K562 (cell line): ENCODE data around the gene CELSR1. TPM values are rescaled to one million over a fixed set of nuclear protein-coding genes. Genes with fewer than 3 reads are reported as not detected.

Experiments
- ATAC-seq: fragments of 200-7000 bp; cut with Tn5 transposase; 3 replicates; pipeline ENCODE4 v1.9.1; 2020; ENCODE audit warnings: moderate library complexity
- BruUV-seq: library from RNA; stranded (reverse); fragments of 400-500 nt; replicated peaks from 2 replicates; lab custom pipeline; 2021; lab: Mats Ljungman, UMichigan
- CTCF ChIA-PET: fragments of 300-600 bp; formaldehyde crosslinking; extraction: SDS; loops from one replicate; lab custom pipeline; 2021; ENCODE audit warnings: low intra/inter-chr PET ratio; lab: Yijun Ruan, JAX
- POLR2A ChIA-PET: fragments of 300-600, 350-650 bp; sonication (Branson Sonifier 250); formaldehyde crosslinking; extraction: SDS; loops from one replicate; lab custom pipeline; 2021; ENCODE audit warnings: antibody characterized with exemption, inconsistent platforms; lab: Yijun Ruan, JAX
- DNase-seq, 4 experiments: peaks; one replicate each; pipeline versions ENCODE4 v3.0.0 to v3.0.0-alpha.2; 2011 to 2018; ENCODE audit warnings: low spot score in 3 of 4, mixed read lengths in 3 of 4; ENCODE audit errors: extremely low read depth in 1 of 4
- FAIRE-seq: peaks from 2 replicates; lab custom pipeline; 2011; peaks lifted over from hg19 to GRCh38; lab: Jason Lieb, UNC
- H2AFZ ChIP-seq: 2 replicates; pipeline ENCODE4 v1.6.0; 2011; ENCODE audit warnings: low read depth, low read length, control low read depth, inconsistent platforms
- H3K27ac ChIP-seq: fragments of 200-600 bp; 3 replicates; pipeline ENCODE4 v1.8.0; 2011; ENCODE audit warnings: low read depth, mild to moderate bottlenecking, control low read depth, inconsistent platforms, low read length, moderate library complexity, mixed read lengths; ENCODE audit errors: extremely low read depth
- H3K27me3 ChIP-seq, 2 experiments: fragments of 300-600 bp in 1 of 2; 2 replicates in 1 of 2; 3 replicates in 1 of 2; pipeline versions ENCODE4 v1.6.0 to v1.8.0; 2011; ENCODE audit warnings: inconsistent platforms in 2 of 2, low read length in 2 of 2, mild to moderate bottlenecking in 1 of 2, mixed read lengths in 1 of 2, moderate library complexity in 1 of 2; ENCODE audit not compliant: control insufficient read depth in 2 of 2, insufficient read depth in 2 of 2
- H3K36me3 ChIP-seq: fragments of 300-600 bp; 3 replicates; pipeline ENCODE4 v1.8.0; 2011; ENCODE audit warnings: mild to moderate bottlenecking, low read length, inconsistent platforms; ENCODE audit not compliant: control insufficient read depth, insufficient read depth
- H3K4me1 ChIP-seq, 2 experiments: fragments of 200-600 bp in 1 of 2; replicated peaks in 1 of 2; 2 replicates in 1 of 2; 3 replicates in 1 of 2; pipeline versions ENCODE4 v1.5.1 to v1.8.0; 2011; ENCODE audit warnings: inconsistent platforms in 2 of 2, low read length in 2 of 2, mild to moderate bottlenecking in 1 of 2, mixed read lengths in 1 of 2, moderate library complexity in 1 of 2; ENCODE audit not compliant: control insufficient read depth in 2 of 2, insufficient read depth in 2 of 2
- H3K4me2 ChIP-seq: 2 replicates; pipeline ENCODE4 v1.6.1; 2011; ENCODE audit warnings: low read length, control low read depth, inconsistent platforms, mixed read lengths; ENCODE audit not compliant: insufficient read depth
- H3K4me3 ChIP-seq: fragments of 200-600 bp; sonication (generic), shearing (Covaris generic); 2 replicates; pipeline ENCODE4 v1.5.1; 2016; ENCODE audit warnings: control low read depth, inconsistent platforms
- H3K79me2 ChIP-seq: fragments of 200-600 bp; 3 replicates; pipeline ENCODE4 v1.8.0; 2011; ENCODE audit warnings: low read length, inconsistent platforms; ENCODE audit not compliant: control insufficient read depth, insufficient read depth
- H3K9ac ChIP-seq, 2 experiments: 2 replicates each; pipeline versions ENCODE4 v1.6.0 to v1.6.1; 2011; ENCODE audit warnings: low read depth in 2 of 2, low read length in 2 of 2, control low read depth in 1 of 2, inconsistent platforms in 1 of 2, mild to moderate bottlenecking in 1 of 2, mixed read lengths in 1 of 2; ENCODE audit not compliant: insufficient read depth in 1 of 2
- H3K9me1 ChIP-seq: one replicate; pipeline ENCODE4 v1.6.0; 2011; ENCODE audit warnings: inconsistent platforms, mild to moderate bottlenecking, low read length, moderate library complexity; ENCODE audit not compliant: control insufficient read depth, insufficient read depth
- H3K9me3 ChIP-seq: replicated peaks from 2 replicates; pipeline ENCODE4 v1.5.1; 2011; ENCODE audit warnings: low read depth, low read length, inconsistent platforms; ENCODE audit not compliant: control insufficient read depth, insufficient read depth
- H4K20me1 ChIP-seq: replicated peaks from 2 replicates; pipeline ENCODE4 v1.6.1; 2011; ENCODE audit warnings: low read length, inconsistent platforms, mixed read lengths; ENCODE audit not compliant: control insufficient read depth, insufficient read depth
- EGR1 ChIP-seq: fragments of 450-650 bp; conservative IDR thresholded peaks from 2 replicates; pipeline ENCODE4 v1.6.1; 2017; ENCODE audit warnings: mild to moderate bottlenecking
- NCOA6 ChIP-seq: fragments of 450-650 bp; IDR thresholded peaks from 2 replicates; pipeline ENCODE4 v1.6.1; 2017; ENCODE audit warnings: mild to moderate bottlenecking
- WGBS: fragments of 100-300 bp; shearing (Covaris generic); methylation state at CpG from one replicate; pipeline ENCODE4 v1.1.6; 2016; ENCODE audit warnings: low coverage, mixed read lengths; ENCODE audit not compliant: insufficient coverage; ENCODE audit errors: missing lambda C conversion rate; 5-methylcytosine and 5-hydroxymethylcytosine counted together
- in situ Hi-C: fragments of 300-500 bp; cut with MboI; formaldehyde crosslinking; loops from 4 replicates; pipeline ENCODE4 v1.15.0; 2018; ENCODE audit warnings: inconsistent platforms, mixed read lengths
- intact Hi-C: fragments of 100-400 bp; cut with micrococcal nuclease; formaldehyde crosslinking; loops from 2 replicates; pipeline ENCODE4 v1.14.2; 2022
- polyA plus RNA-seq, 8 experiments: library from polyadenylated mRNA; depleted of rRNA in 4 of 8; stranded (reverse) in 5 of 8; unstranded in 3 of 8; fragments of >200 nt; fragmentation: Nextera tagmentation in 2 of 8; fragmentation: Illumina TruSeq in 1 of 8; extraction: Ambion mirVana in 2 of 8; extraction: Trizol in 1 of 8; gene quantifications; 2 replicates each; pipeline versions ENCODE4 v1.2.1 to v1.2.3, GENCODE V29; 2011 to 2014; ENCODE audit warnings: inconsistent platforms in 1 of 8, missing spikeins in 1 of 8
- total RNA-seq, 7 experiments: library from RNA; depleted of rRNA in 6 of 7; stranded (reverse); fragments of >200 nt in 6 of 7; fragmentation: Illumina TruSeq in 2 of 7; extraction: Trizol in 2 of 7; gene quantifications; 2 replicates each; pipeline versions ENCODE4 v1.2.1 to v1.2.3, GENCODE V29; 2011 to 2021; ENCODE audit warnings: low replicate concordance in 1 of 7
- TF ChIP-seq, protein P1 (sequence below): fragments of 450-650 bp; conservative IDR thresholded peaks from 2 replicates; pipeline ENCODE4 v1.6.1; 2016; ENCODE audit warnings: missing genetic modification characterization, low read depth, mild to moderate bottlenecking, missing compliant biosample characterization, moderate library complexity
- TF ChIP-seq, protein P2 (sequence below): sonication (generic); formaldehyde crosslinking; IDR thresholded peaks from 2 replicates; pipeline ENCODE4 v1.8.1; 2023; ENCODE audit warnings: mild to moderate bottlenecking, missing genetic modification reagents
- TF ChIP-seq, protein P3 (sequence below), 3 experiments: IDR thresholded peaks in 2 of 3; conservative IDR thresholded peaks in 1 of 3; 2 replicates each; pipeline ENCODE4 v1.5.1; 2011 to 2012; ENCODE audit warnings: low read length in 3 of 3, mild to moderate bottlenecking in 3 of 3, control low read depth in 2 of 3, improper control_type of control experiment in 1 of 3, inconsistent platforms in 1 of 3, low read depth in 1 of 3, mixed read lengths in 1 of 3, moderate library complexity in 1 of 3; ENCODE audit not compliant: insufficient read depth in 2 of 3

Gene CELSR1
- total and polyA plus RNA-seq, 9 of the 15 experiments (the other 6 are each of a cell fraction or from before 2014, with no cell fraction given) = under 0.01 to 0.09 TPM; not detected in 7

DNA sequence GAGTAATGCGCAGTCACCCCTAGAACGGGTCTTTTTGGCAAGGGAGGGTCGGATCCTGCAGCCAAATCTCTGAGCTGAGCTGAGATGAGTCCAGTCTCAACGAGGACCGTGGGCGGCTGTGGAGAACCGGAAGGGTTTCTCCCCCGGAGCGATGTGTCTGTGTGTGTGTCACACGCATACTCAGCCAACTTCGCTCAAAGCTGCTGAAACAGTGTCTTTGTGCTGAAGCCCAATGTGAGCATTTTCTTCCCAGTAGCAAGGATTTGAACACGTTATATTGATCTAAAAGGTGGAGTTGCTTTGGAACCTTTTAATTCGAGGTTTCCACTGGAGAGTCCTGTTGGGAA, 1.4 kb upstream of the CELSR1 start:
- peaks cover 11 to 35% of the 10 kb centered on the region in 2 experiments for H3K27me3 ChIP-seq
- no peaks in the 10 kb centered on the region for H3K9me3 ChIP-seq
- no peaks in the 10 kb centered on the region for H3K79me2 ChIP-seq
- H3K9me1 ChIP-seq = no peaks in the 10 kb centered on the region
- H3K36me3 ChIP-seq = no peaks in the 10 kb centered on the region
- no peak overlapping the region for H3K4me3 ChIP-seq
- 0% methylated on average over 2 of the region's 13 CpGs for WGBS
- FAIRE-seq (no peak), DNase-seq (peak in 1 of 4 experiments; percentile 14), ATAC-seq (no peak)
- no peaks in the 10 kb centered on the region for H4K20me1 ChIP-seq
- no peak overlapping the region for H3K9ac ChIP-seq
- no TSS peak for BruUV-seq
- in situ Hi-C loops = no loop called here
- POLR2A ChIA-PET = no interaction called here
- H3K27ac ChIP-seq = no peak overlapping the region
- CTCF ChIA-PET = no interaction called here
- H2AFZ ChIP-seq = no peak overlapping the region
- no peak overlapping the region for H3K4me2 ChIP-seq
- TF ChIP-seq NCOA6 (no peak), EGR1 (peak; percentile 53)
- intact Hi-C loops = no loop called here
- peaks cover 0 to 15% of the 10 kb centered on the region in 2 experiments; a peak in 2 of 5 replicates for H3K4me1 ChIP-seq

DNA sequence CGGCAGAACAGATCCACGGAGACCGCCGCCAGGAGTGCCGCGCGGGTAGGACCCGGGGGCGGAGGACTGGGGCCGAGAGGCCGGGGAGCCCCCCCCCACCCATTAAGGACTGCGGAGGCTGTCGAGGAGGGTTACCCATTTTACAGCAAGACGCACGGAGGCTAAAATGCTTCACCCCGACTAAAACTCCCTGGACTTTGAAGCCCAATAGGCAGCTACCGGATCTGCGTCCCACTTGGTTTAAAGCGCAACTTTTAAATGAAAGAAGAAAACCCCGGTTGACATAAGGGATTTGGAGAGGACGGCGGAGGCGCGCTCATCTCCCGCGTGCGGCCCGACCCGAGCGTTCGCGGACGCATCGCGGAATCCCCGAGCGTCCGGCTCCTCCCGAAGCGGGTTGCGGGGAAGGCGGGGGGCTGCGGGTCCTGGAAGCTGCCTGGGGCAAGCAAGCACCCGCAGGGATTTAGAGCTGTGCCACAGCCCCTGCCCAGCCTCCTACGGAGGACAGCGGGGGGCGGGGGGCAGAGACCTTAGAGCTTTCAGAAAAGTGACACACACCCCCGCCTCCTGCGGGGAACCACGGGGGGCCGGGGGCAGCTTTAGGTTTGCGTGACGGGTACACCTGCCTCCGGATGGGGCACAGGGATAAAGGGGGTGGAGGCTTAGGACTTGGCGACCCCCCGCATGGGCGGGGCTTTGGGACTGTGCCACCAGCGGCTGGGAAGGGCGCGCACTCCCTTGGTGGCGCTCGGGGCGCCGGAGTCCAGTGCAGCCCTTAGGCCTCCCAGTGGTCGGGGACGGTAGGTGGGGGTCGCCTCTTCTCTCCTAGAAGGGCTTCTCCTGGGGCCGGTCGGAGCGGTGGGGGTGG, 760 bp upstream of the CELSR1 start:
- H3K9me3 ChIP-seq = no peaks in the 10 kb centered on the region
- H3K79me2 ChIP-seq = no peaks in the 10 kb centered on the region
- DNase-seq (no peak), ATAC-seq (no peak), FAIRE-seq (no peak)
- no peak overlapping the region for H2AFZ ChIP-seq
- H3K36me3 ChIP-seq = no peaks in the 10 kb centered on the region
- TF ChIP-seq, protein P1, sequence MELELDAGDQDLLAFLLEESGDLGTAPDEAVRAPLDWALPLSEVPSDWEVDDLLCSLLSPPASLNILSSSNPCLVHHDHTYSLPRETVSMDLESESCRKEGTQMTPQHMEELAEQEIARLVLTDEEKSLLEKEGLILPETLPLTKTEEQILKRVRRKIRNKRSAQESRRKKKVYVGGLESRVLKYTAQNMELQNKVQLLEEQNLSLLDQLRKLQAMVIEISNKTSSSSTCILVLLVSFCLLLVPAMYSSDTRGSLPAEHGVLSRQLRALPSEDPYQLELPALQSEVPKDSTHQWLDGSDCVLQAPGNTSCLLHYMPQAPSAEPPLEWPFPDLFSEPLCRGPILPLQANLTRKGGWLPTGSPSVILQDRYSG = no peak
- TF ChIP-seq, protein P2, sequence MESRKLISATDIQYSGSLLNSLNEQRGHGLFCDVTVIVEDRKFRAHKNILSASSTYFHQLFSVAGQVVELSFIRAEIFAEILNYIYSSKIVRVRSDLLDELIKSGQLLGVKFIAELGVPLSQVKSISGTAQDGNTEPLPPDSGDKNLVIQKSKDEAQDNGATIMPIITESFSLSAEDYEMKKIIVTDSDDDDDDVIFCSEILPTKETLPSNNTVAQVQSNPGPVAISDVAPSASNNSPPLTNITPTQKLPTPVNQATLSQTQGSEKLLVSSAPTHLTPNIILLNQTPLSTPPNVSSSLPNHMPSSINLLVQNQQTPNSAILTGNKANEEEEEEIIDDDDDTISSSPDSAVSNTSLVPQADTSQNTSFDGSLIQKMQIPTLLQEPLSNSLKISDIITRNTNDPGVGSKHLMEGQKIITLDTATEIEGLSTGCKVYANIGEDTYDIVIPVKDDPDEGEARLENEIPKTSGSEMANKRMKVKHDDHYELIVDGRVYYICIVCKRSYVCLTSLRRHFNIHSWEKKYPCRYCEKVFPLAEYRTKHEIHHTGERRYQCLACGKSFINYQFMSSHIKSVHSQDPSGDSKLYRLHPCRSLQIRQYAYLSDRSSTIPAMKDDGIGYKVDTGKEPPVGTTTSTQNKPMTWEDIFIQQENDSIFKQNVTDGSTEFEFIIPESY (CRISPR knock-in tag) = peak; percentile 45; the same call in 1 of the 2 replicates
- TF ChIP-seq, protein P3, sequence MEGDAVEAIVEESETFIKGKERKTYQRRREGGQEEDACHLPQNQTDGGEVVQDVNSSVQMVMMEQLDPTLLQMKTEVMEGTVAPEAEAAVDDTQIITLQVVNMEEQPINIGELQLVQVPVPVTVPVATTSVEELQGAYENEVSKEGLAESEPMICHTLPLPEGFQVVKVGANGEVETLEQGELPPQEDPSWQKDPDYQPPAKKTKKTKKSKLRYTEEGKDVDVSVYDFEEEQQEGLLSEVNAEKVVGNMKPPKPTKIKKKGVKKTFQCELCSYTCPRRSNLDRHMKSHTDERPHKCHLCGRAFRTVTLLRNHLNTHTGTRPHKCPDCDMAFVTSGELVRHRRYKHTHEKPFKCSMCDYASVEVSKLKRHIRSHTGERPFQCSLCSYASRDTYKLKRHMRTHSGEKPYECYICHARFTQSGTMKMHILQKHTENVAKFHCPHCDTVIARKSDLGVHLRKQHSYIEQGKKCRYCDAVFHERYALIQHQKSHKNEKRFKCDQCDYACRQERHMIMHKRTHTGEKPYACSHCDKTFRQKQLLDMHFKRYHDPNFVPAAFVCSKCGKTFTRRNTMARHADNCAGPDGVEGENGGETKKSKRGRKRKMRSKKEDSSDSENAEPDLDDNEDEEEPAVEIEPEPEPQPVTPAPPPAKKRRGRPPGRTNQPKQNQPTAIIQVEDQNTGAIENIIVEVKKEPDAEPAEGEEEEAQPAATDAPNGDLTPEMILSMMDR (IDR thresholded peaks at IDR 0.05 in 2 of 3, conservative IDR thresholded peaks at IDR 0.05 in 1 of 3; ENCODE audit: insufficient read depth in 2 of 3, low read depth in 1 of 3, low read length in 3 of 3) = peak in 1 of 3 experiments; percentile 25; a peak in 2 of 6 replicates
- no peaks in the 10 kb centered on the region for H3K9me1 ChIP-seq
- ChIA-PET CTCF (no interaction called here), POLR2A (no interaction called here)
- no peak overlapping the region for H3K9ac ChIP-seq
- H3K4me2 ChIP-seq = no peak overlapping the region
- no TSS peak for BruUV-seq
- H3K4me1 ChIP-seq = peaks cover 0 to 21% of the 10 kb centered on the region in 2 experiments; a peak in 2 of 5 replicates
- H3K27me3 ChIP-seq = peaks cover 13 to 41% of the 10 kb centered on the region in 2 experiments
- H3K4me3 ChIP-seq = no peak overlapping the region
- H4K20me1 ChIP-seq = no peaks in the 10 kb centered on the region
- in situ Hi-C loops = no loop called here
- intact Hi-C loops = no loop called here
- H3K27ac ChIP-seq = no peak overlapping the region
- WGBS = 28% methylated on average over 20 of the region's 70 CpGs
